Measurements from ENCODE around the gene DNAJB11. TPM values are rescaled to one million over a fixed set of nuclear protein-coding genes. Genes with fewer than 3 reads are reported as not detected.

Gene DNAJB11
- total and polyA plus RNA-seq, 2 experiments from 2014 or later: 47.4 to 144 TPM

DNA sequence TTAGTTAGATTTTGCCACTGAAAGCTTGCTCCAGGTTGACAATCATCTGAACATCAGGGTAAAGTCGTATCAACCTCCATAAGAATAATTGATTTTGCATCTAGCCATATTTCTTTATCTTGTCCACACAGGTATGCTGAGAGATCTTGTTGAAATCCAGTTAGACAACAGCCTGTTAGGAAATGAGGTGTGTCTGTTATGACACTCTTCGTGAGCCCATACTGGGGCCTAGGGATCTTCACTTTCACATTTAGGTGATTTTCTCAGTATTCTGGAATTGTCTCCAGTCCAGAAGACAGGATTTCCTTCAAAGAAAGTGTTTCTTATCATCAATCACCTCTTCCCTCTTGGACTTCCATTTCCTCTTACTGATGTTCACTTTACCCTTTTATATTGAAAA, 18.1 kb downstream of the DNAJB11 start:
- Histone ChIP-seq H3K9me3 (ENCODE audit: low read depth) (no peaks in the 10 kb centered on the region), H3K27ac (no peak overlapping the region), H3K4me1 (ENCODE audit: low read depth) (no peaks in the 10 kb centered on the region), H3K27me3 (no peaks in the 10 kb centered on the region), H3K4me3 (no peak overlapping the region), H3K36me3 (peaks cover 21% of the 10 kb centered on the region)
- TF ChIP-seq, protein P1, sequence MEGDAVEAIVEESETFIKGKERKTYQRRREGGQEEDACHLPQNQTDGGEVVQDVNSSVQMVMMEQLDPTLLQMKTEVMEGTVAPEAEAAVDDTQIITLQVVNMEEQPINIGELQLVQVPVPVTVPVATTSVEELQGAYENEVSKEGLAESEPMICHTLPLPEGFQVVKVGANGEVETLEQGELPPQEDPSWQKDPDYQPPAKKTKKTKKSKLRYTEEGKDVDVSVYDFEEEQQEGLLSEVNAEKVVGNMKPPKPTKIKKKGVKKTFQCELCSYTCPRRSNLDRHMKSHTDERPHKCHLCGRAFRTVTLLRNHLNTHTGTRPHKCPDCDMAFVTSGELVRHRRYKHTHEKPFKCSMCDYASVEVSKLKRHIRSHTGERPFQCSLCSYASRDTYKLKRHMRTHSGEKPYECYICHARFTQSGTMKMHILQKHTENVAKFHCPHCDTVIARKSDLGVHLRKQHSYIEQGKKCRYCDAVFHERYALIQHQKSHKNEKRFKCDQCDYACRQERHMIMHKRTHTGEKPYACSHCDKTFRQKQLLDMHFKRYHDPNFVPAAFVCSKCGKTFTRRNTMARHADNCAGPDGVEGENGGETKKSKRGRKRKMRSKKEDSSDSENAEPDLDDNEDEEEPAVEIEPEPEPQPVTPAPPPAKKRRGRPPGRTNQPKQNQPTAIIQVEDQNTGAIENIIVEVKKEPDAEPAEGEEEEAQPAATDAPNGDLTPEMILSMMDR (IDR thresholded peaks at IDR 0.05; ENCODE audit: low read depth, low read length): no peak
- no peak for DNase-seq (ENCODE audit: low read depth in 1 of 2, low spot score in 1 of 2)

DNA sequence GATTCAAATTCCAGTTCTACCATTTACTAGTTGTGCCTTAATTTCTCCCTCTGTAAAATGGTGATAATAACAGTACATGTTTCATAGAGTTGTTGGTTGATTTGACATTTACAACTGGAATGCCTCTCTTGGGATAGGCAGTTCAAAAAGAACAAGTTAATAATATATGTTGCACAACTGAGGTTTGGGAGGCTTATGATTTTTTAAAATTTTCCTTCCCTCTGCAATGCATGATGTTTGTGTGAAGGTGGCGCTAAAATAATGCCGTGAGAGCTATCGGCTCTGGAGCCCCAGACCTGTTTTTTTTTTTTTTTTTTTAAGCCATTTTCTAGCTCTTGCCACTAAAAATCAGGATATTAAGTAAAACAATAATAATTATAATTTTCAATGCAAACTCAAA, 18.6 kb downstream of the DNAJB11 start:
- Histone ChIP-seq H3K9me3 (ENCODE audit: low read depth) (no peaks in the 10 kb centered on the region), H3K4me1 (ENCODE audit: low read depth) (no peaks in the 10 kb centered on the region), H3K27me3 (no peaks in the 10 kb centered on the region), H3K4me3 (no peak overlapping the region), H3K27ac (no peak overlapping the region), H3K36me3 (peaks cover 18% of the 10 kb centered on the region)
- TF ChIP-seq, protein P1 (IDR thresholded peaks at IDR 0.05; ENCODE audit: low read depth, low read length): peak; percentile 44
- peak; percentile 31 to 60 for DNase-seq (ENCODE audit: low read depth in 1 of 2, low spot score in 1 of 2)

DNA sequence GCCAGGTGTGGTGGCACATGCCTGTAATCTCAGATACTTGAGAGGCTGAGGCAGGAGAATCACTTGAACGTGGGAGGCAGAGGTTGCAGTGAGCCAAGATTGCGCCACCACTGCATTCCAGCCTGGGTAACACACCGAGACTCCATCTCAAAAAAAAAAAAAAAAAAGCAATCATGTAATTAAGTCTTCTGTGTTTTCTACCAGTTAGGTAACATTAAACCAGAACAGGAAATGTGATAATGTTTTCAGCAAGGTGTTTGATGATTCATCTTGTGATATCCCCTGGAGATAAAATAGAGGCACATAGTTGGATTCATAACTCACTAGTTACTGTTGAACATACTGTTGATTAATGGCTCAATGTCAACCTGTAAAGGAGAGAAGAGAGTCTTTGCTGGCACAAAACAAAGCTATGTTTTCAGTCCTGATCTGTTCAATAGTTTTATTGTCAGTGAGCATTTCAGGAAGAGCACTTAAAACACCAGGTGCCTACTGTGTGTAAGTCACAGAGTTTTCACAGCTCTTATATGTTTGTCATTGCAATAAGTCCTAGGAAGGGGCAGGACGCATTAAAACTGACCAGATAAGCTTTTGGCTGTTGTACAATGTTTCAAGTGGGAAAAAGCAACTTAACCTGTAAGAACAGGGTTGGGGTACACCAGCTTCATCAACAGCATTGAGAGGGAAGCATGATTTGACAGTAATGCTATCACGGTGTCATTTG, 19.5 kb downstream of the DNAJB11 start:
- Histone ChIP-seq H3K4me3 (no peak overlapping the region), H3K27me3 (no peaks in the 10 kb centered on the region), H3K9me3 (ENCODE audit: low read depth) (no peaks in the 10 kb centered on the region), H3K36me3 (peaks cover 10% of the 10 kb centered on the region), H3K27ac (no peak overlapping the region), H3K4me1 (ENCODE audit: low read depth) (no peaks in the 10 kb centered on the region)
- TF ChIP-seq, protein P1 (IDR thresholded peaks at IDR 0.05; ENCODE audit: low read depth, low read length): no peak
- DNase-seq (ENCODE audit: low read depth in 1 of 2, low spot score in 1 of 2): peak in 1 of 2 donors; percentile 65

DNA sequence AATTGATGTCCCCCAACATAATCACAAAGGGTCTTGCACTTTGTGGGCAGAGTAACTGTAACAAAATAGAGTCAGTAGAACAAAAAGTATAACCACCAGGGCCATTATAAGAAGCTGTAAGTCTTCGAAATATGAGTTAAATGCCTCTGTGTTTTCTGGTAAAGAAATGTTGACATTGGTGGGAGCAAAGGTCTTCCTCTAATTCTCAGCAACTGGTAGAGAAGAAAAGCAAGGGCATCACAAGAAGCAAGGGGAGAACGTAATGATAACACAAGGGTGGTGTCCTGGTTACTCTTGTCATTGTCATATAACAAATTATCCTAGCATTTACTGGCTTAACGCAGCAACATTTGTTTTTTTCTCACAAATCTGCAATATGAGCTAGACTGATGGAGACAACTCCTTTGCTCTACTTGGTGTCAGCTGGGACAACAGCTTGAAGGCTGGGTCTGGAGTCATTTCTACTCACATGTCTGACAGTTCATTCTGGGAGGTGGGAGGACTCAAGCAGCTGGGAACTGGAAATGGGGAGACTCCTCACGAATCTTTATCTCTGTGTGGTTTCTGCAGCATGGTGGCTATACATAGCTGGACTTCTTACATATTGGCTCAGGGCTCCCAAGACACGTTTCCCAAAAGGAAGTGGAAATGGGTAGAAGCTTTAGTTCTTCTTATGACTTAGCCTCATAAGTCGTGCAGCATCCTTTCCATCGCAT, 20.2 kb downstream of the DNAJB11 start:
- Histone ChIP-seq H3K27ac (no peak overlapping the region), H3K36me3 (peaks cover 4% of the 10 kb centered on the region), H3K9me3 (ENCODE audit: low read depth) (no peaks in the 10 kb centered on the region), H3K4me3 (no peak overlapping the region), H3K27me3 (no peaks in the 10 kb centered on the region), H3K4me1 (ENCODE audit: low read depth) (no peaks in the 10 kb centered on the region)
- peak in 1 of 2 donors; percentile 15 for DNase-seq (ENCODE audit: low read depth in 1 of 2, low spot score in 1 of 2)
- TF ChIP-seq, protein P1 (IDR thresholded peaks at IDR 0.05; ENCODE audit: low read depth, low read length): no peak

DNA sequence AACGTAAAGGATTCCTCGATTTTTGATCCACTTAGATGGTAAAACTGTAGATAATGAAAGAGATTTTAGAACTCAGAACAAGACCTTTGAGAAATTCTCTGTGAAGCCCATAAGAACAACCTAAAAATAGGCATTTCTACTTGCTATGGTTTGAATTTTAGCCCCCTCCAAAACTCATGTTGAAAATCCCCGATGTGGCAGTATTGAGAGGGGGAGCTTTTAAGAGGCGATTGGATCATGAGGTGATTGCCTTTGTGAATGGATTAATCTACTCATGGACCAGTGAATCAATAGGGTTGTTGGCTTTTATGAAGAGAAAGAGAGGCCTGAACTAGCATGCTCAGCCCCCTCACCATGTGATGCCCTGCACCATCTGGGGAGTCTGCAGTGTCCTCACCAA, 22.2 kb downstream of the DNAJB11 start:
- no peaks in the 10 kb centered on the region for H3K4me1 ChIP-seq (ENCODE audit: low read depth)
- H3K4me3 ChIP-seq: no peak overlapping the region
- DNase-seq (ENCODE audit: low read depth in 1 of 2, low spot score in 1 of 2): no peak
- H3K9me3 ChIP-seq (ENCODE audit: low read depth): no peaks in the 10 kb centered on the region
- no peaks in the 10 kb centered on the region for H3K27me3 ChIP-seq
- TF ChIP-seq, protein P1 (IDR thresholded peaks at IDR 0.05; ENCODE audit: low read depth, low read length): no peak
- no peak overlapping the region for H3K27ac ChIP-seq
- H3K36me3 ChIP-seq: no peaks in the 10 kb centered on the region
